ENCODE data around the gene CNGB1. TPM values are rescaled to one million over a fixed set of nuclear protein-coding genes. Genes with fewer than 3 reads are reported as not detected.
"Not testable (repeated sequence)": the region's sequence is repeated elsewhere in the genome, so short reads cannot be mapped to it uniquely, and the experiment has no call there.

The CNGB1 gene
- total RNA-seq, 4 donors from 2014 or later: not detected

DNA sequence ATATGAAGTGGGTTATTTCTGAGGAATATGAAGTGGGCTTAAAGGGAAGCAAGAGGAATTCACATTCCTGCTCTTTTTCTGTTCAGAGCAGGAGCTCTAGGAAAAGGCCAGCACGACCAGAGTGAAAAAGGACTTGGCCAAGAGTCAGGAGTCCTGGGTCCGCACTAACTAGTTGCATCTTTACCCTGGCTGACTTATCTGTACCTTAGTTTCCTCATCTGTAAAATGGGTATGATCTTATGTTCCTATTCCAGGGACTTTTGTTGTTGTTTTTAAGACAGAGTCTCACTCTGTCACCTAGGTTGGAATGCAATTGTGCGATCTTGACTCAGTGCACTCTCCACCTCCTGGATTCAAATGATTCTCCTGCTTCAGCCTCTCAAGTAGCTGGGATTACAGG lies 52.5 kb downstream of the CNGB1 start:
- 83 to 90% methylated on average over 3 of the region's 3 CpGs for WGBS, 2 donors
- H3K4me3 ChIP-seq (ENCODE audit: low read depth, poor library complexity, severe bottlenecking): no peak overlapping the region
- TF ChIP-seq POLR2A (IDR thresholded peaks at IDR 0.05): no peak
- TF ChIP-seq CTCF (IDR thresholded peaks at IDR 0.05): no peak
- no peak for DNase-seq (ENCODE audit: low spot score in 2 of 2)
- intact Hi-C loops (cut with DNase I; ENCODE audit: low total_unique reads): no loop called here

DNA sequence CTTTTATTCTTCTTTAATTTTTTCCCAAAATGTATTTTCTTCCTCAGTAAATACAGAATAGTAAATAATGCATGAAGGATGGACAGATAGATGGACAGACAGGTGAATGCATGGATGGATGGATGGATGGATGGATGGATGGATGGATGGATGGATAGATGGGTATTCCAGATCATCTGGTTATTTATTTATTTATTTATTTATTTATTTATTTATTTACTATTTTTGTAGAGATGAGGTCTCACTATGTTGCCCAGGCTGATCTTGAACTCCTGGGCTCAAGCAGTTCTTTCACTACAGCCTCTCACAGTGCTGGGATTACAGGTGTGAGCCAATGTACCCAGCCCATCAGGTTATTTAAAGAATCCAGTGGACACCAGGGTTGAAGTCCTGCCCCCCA lies 53.0 kb downstream of the CNGB1 start:
- DNase-seq (ENCODE audit: low spot score in 2 of 2); H3K4me3 ChIP-seq (ENCODE audit: low read depth, poor library complexity, severe bottlenecking); intact Hi-C loops (cut with DNase I; ENCODE audit: low total_unique reads): not testable (repeated sequence)

DNA sequence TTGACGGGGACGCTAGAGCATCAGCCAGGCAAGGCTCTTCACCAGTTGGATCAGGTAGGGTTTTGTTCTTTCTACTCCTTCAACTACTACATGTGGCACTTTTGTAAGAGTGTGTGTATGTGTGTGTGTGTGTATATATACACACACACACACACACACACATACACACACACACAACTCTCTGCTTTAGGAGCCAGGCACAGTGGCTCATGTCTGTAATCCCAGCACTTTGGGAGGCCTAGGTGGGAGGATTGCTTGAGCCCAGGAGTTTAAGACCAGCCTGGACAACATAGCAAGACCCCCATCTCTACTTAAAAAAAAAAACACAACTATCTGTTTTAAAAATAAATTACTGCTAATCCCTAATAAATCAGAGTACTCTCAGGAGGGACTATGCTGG lies 53.4 kb downstream of the CNGB1 start:
- DNase-seq (ENCODE audit: low spot score in 2 of 2); H3K4me3 ChIP-seq (ENCODE audit: low read depth, poor library complexity, severe bottlenecking); intact Hi-C loops (cut with DNase I; ENCODE audit: low total_unique reads): not testable (repeated sequence)
- 90 to 92% methylated on average over 2 of the region's 2 CpGs for WGBS, 2 donors

DNA sequence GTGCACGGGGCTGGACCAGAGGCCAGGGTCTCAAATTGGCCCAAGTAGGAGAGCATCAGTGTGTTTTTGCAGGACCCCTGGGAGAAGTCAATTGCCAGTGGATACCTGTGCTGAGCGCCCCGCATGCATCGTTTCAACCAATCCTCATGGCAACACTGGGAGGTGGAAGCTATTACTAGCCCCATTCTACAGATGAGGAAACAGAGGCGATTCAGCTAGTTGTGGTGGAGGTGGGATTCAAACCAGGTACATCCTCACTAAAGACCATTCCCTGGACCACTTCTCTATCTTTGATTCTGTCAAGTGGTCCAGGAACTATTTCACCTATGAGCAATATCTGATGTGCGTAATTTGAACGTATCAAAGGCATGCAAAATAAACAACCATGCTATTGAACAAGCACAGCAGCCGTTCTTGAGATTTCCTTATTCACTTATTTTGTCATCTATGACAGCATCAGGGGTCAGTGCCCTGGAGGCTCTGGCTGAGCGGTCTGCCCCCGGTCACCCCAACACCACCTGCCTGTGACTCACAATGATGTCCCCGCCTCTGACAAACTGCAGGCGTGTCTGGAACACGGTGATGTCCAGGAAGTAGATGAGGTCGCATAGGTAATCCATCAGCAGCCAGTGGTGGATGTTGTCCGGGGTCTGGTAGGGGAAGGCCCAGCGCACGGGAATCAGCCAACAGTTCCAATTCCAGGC lies 54.0 kb downstream of the CNGB1 start:
- no peak overlapping the region for H3K4me3 ChIP-seq (ENCODE audit: low read depth, poor library complexity, severe bottlenecking)
- TF ChIP-seq CTCF (IDR thresholded peaks at IDR 0.05) (no peak), POLR2A (IDR thresholded peaks at IDR 0.05) (no peak)
- intact Hi-C loops (cut with DNase I; ENCODE audit: low total_unique reads): no loop called here
- WGBS, 2 donors: 76 to 83% methylated on average over 17 of the region's 17 CpGs
- DNase-seq (ENCODE audit: low spot score in 2 of 2): no peak

DNA sequence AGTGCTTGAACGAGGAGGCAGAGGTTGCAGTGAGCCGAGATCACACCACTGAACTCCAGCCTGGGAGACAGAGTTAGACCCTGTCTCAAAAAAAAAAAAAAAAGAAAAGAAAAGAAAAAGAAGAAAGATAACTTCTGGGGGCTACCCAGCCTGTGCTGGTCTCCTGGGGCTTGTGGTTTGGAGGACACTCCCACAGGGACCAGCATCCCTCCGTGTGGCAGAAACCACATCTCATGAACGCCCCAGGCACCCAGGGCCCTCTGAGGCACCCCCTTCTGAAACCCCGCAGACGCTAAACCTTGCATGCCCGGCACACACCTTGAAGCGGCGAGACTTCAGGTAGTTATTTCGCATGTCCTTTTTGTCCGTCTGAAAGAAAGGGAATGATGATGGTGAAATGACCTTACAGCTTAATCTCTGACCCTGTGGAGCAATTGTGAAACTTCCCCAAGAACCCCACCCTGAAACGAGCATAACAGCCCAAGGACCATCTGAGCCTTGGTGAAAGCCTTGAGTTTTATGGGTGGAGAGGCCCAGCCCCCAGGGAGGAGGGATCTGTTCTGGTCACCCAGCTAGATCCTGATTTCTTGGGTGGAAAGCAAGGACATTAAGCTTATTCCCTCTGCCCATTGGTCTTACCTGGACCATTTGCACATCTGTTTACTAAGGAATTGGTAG lies 55.0 kb downstream of the CNGB1 start:
- TF ChIP-seq CTCF (IDR thresholded peaks at IDR 0.05): no peak
- DNase-seq (ENCODE audit: low spot score in 2 of 2): no peak
- intact Hi-C loops (cut with DNase I; ENCODE audit: low total_unique reads): no loop called here
- 78 to 79% methylated on average over 12 of the region's 12 CpGs for WGBS, 2 donors
- H3K4me3 ChIP-seq (ENCODE audit: low read depth, poor library complexity, severe bottlenecking): no peak overlapping the region

DNA sequence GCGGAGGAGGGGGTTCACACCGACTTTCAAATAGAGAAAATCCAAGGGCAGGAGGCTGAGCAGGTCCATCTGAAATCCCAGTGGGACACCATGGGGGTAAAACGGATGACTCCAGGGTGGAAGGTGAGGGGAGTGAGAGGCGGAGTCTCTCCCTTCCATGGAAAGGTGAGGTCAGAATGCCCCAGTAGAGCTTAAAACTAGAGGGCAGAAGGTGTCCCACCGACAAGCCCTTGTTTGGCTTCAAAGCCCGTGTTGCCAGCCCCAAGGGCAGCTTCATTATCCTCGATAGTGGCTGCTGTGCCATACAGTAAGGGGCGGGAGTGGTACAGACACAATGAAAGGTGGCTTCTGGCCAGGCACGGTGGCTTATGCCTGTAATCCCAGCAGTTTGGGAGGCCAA lies 55.7 kb downstream of the CNGB1 start:
- no peak for DNase-seq (ENCODE audit: low spot score in 2 of 2)
- no peak for TF ChIP-seq CTCF (IDR thresholded peaks at IDR 0.05)
- no peak for TF ChIP-seq POLR2A (IDR thresholded peaks at IDR 0.05)
- H3K4me3 ChIP-seq (ENCODE audit: low read depth, poor library complexity, severe bottlenecking): no peak overlapping the region
- intact Hi-C loops (cut with DNase I; ENCODE audit: low total_unique reads): no loop called here
- 57 to 79% methylated on average over 9 of the region's 9 CpGs for WGBS, 2 donors
